Left renal pelvis (tissue), 4 donors: ENCODE results near the gene BOLA3. TPM values are rescaled to one million over a fixed set of nuclear protein-coding genes. Genes with fewer than 3 reads are reported as not detected.
A peak's percentile ranks its signal among the peaks of the same experiment; 100 is the strongest.
"Not testable (repeated sequence)": the region's sequence is repeated elsewhere in the genome, so short reads cannot be mapped to it uniquely, and the experiment has no call there.

ENCODE experiments used
- DNase-seq, 4 donors: peaks; one replicate each; pipeline ENCODE4 v3.0.0-alpha.2; 2013; ENCODE audit warnings: low read depth in 4 of 4, low spot score in 3 of 4
- polyA plus RNA-seq, 4 donors: library from polyadenylated mRNA; unstranded; fragments of 120-200 nt; gene quantifications; one replicate each; pipeline ENCODE4 v1.2.1, GENCODE V29; 2013; ENCODE audit not compliant: insufficient read length in 4 of 4

Gene BOLA3
- polyA plus RNA-seq, result 10 to 100 TPM; 19.4 to 34.7 (median 27.3) TPM

- peak; percentile 35 to 64 (median 52) for DNase-seq
Observed at GRCh38 chr2:74147727-74148456, at the start of gene BOLA3. TSS of gene BOLA3 (minus strand) at chr2:74147912. CDS start at chr2:74147874, 38 bp downstream.

GRCh38 chr2:74197049-74197448 lies 49.3 kb upstream of the BOLA3 start:
- no peak for DNase-seq

DNA sequence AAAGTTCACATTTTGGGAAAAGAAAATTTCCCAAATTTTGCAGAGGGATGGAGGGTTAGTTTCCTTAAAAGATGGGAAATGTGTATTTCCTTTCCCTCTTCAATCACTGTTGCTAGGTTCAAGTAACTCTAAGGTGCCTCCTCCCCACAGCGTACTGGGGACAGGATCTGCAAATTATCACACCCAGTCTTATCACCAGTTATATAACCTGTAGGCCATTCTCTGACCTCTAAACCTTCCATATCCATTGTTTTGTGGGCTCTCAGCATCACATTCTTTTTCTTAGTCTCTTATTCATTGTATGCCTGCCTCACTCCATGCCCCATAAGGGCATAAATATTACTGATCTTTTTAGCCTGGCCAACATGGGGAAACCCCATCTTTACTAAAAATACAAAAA lies 47.1 kb upstream of the BOLA3 start:
- DNase-seq, result no peak

DNA sequence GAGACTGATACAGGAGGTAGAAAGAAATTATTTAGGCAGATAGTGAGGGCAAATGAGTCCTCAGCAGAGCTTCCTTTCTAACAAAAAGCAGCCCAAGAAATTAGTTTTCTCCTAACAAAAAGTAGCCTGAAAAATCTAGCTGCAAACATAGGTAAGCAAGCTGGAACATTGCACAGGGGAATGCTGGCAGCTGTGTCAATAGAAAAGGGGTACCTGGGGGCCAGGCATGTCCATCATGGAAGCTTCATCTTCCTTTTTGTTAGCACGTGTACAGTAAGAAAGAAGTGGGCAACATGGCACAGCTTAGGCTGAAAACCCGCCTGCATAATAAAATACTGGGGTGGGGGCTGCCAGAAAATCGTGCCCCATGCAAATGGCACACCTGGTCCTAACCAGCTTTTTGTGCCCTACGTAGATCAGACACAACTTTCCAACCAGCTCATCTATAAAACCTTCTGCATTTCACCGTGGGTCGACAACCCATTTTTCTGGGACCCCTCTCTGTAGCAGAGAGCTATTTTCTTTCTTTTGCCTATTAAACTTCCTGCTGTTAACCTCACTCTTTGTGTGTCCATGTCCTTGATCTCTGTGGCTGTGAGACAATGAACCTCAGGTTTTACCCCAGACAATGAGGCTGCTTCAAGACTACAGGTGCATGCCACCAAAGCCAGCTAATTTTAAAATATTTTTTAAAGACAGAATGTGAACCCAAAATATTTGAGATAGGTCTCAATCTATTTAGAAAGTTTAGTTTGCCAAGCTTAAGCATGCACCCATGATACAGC lies 44.1 kb upstream of the BOLA3 start:
- DNase-seq, result no peak

DNA sequence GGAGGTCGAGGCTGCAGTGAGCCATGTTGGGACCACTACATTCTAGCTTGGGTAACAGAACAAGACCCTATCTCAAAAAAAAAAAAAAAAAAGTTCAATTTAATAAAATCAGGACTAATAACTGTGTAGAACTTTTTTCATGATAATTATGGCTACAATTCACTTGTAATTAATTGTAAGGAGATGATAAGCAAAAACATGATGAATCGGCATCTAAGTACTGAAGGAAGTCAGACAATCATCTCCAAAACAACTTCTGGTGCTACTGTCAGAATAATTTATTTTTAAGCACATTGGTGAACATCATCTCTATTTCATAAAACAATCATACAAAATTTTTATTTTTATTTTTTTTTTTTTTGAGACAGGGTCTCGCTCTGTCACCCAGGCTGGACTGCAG lies 41.0 kb upstream of the BOLA3 start:
- DNase-seq, result no peak

- DNase-seq, result no peak
Observed at GRCh38 chr2:74188018-74188601, 40.4 kb upstream of the BOLA3 start.

GRCh38 chr2:74186706-74187105 lies 39.0 kb upstream of the BOLA3 start:
- not testable (repeated sequence) for DNase-seq

DNA sequence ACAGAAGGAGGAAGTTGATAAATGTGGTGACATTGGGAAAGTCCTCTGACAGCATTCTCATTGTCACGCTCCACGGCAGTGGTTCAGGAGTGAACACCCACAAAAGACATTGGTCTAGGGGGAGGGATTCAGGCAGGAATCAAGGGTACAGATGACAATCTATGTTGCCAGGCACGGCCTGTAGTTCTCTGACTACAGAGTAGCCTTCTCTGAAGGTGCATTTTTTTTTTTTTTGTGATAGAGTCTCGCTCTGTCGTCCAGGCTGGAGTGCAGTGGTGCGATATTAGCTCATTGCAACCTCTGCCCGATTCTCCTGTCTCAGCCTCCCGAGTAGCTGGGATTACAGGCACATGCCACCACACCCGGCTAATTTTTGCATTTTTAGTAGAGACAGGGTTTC lies 38.3 kb upstream of the BOLA3 start:
- no peak for DNase-seq

DNA sequence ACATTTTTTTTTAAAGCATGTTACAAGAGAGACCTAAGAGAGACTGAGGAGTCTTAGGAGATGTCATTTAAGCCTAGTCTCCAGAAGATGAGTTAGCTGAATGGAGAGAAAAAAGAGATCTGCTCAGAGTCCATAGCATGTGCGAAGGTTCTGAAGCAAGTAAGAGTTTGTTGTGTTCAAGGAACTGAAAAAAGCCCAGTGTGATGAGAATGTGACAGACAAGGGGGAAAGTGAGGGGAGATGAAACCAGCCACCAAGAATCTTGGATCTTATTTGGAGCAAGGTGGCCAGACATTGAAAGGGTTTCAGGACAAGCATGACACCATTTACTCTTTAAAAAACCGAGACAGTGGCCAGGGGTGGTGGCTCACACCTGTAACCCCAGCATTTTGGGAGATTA lies 36.2 kb upstream of the BOLA3 start:
- DNase-seq, result no peak

DNA sequence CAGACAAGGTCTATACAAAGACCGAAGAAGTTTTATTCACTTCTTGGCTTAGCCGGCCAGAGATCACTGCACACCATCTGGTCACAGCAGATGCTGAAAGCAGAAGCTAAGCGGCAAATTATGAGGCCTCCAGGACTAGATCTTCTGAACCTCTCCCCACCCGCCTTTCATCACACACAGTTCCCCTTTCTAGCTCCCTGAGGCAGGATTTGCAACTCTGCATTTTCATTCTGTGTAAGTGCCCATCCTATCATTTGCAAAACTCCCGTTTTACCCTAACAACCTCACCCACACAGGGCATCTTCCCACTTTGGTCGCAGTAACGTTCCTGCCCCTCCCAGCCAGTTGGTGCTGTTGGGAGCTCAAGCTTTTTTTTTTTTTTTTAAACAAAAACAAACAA lies 34.0 kb upstream of the BOLA3 start:
- no peak for DNase-seq

DNA sequence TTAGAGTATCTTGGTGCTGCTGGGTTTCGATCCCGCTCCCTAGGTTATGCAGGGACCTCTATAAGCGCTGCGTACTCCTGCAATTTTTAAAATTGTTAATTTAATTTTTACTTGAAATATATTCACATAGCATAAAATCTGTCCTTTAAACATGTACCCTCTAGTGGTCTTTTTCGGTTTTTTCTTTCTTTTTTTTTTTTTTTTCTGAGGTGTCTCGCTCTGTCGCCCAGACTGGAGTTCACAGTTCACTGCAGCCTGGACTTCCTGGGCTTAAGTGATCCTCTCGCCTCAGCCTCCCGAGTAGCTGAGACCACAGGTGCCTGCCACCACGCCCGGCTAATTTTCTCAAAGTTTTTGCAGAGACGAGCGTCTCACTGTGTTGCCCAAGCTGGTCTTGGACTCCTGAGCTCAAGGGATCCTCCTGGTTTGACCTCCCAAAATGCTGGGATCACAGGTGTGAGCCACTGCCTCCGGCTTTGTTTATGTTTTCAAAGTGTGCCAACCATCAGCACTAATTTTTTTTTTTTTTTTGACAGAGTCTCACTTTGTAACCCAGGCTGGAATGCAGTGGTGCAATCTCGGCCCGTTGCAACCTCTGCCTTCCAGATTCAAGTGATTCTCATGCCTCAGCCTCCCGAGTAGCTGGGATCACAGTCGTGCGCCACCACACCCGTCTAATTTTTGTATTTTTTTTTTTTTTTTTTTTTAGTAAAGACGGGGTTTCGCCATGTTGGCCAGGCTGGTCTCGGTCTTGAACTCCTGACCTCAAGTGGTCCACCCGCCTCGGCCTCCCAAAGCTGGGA lies 31.6 kb upstream of the BOLA3 start:
- peak in 1 of 4 donors; percentile 24 for DNase-seq

GRCh38 chr2:74178211-74179062 lies 30.7 kb upstream of the BOLA3 start, which contains the start of gene MOB1A:
TSS of gene MOB1A (minus strand) at chr2:74178879. CDS start at chr2:74178674, 205 bp downstream.
- peak; percentile 92 to 98 (median 98) for DNase-seq

DNA sequence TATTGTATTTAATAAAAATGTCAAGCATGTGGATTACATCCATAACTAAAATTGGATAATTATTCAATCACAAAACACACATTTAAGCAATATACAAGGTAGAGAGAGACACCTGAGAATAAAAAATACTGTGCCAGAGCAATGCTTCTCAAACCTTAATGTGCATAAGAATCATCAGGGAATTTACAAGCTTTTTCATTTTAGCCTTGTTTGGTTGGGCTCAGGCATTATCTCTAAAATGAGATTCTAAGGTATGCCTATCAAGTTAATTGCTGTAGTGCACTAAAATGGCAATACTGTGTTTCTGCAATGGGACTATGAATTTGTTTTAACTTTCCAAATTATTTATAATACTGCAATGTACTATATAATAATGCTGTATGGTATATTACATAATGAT lies 30.0 kb upstream of the BOLA3 start:
- DNase-seq, result no peak

GRCh38 chr2:74174909-74175308 lies 27.2 kb upstream of the BOLA3 start:
- DNase-seq, result no peak

DNA sequence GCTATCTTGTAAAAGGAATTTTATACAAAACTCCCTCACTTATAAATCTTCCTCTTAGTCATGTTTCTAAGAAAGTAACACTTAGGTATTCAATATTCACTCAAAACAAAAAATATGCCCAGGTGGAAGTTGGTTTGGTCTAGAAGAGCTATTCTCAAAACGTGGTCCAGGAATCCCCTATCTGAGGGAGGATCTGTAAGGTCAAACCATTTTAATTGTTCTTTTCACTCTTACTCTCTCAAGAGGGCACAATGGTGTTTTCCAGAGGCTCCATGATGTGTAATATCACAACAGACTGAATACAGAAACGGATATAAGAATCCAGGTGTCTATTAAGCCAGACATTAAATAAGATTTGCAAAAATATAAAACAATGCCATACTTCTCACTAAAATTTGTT lies 21.0 kb upstream of the BOLA3 start:
- DNase-seq, result no peak

GRCh38 chr2:74164761-74165160 lies 17.0 kb upstream of the BOLA3 start:
- DNase-seq, result no peak

DNA sequence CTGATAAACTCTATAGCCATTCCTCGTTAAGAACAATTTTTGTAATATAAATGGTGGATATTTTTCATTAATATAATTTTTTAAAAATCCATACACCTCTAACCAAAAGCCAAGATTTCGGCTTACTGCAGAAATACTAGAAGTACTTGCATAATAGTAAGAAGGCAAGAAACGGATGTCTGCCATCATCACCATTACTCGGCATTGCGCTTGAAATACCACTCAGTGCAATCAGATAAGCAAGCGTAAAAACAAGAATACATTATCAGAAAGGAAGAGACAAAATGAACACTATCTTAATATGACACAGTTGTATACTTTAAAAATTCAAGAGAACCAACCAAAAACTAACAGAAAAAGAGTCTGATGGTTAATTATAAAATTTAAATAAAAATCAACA lies 15.2 kb upstream of the BOLA3 start:
- DNase-seq, result no peak

- no peak for DNase-seq
Observed at GRCh38 chr2:74155830-74156229, 8.1 kb upstream of the BOLA3 start.

GRCh38 chr2:74152954-74153353 lies 5.2 kb upstream of the BOLA3 start:
- no peak for DNase-seq
